GM21360 (cell line): ENCODE measurements around the gene P2RY13.
A peak's percentile ranks its signal among the peaks of the same experiment; 100 is the strongest.

Experiments used
- ATAC-seq: cut with Tn5 transposase; IDR thresholded peaks from one replicate; pipeline ENCODE4 v1.9.1; 2021; ENCODE audit warnings: mild to moderate bottlenecking, moderate library complexity; ENCODE audit not compliant: unreplicated experiment

Gene P2RY13

GRCh38 chr3:151329363-151329762 is at the start of gene P2RY13:
Gene P2RY13 (minus strand): TSS chr3:151329549. CDS start chr3:151329528, 21 bp downstream.
- no peak for ATAC-seq

- peak; percentile 42 for ATAC-seq
Observed at GRCh38 chr3:151377768-151378385, 48.5 kb upstream of the P2RY13 start.

- no peak for ATAC-seq
Observed at GRCh38 chr3:151372063-151372820, 42.9 kb upstream of the P2RY13 start.

- ATAC-seq, result no peak
Observed at GRCh38 chr3:151371526-151371925, 42.2 kb upstream of the P2RY13 start.

GRCh38 chr3:151367448-151367847 is 38.1 kb upstream of the P2RY13 start:
- ATAC-seq, result no peak

- no peak for ATAC-seq
Observed at GRCh38 chr3:151366993-151367392, 37.6 kb upstream of the P2RY13 start.

GRCh38 chr3:151362751-151363174 is 33.4 kb upstream of the P2RY13 start:
- ATAC-seq, result no peak

- ATAC-seq, result no peak
Observed at GRCh38 chr3:151357463-151357850, 28.1 kb upstream of the P2RY13 start.

GRCh38 chr3:151356794-151357462 is 27.6 kb upstream of the P2RY13 start:
- no peak for ATAC-seq

- peak; percentile 44 for ATAC-seq
Observed at GRCh38 chr3:151351648-151352047, 22.3 kb upstream of the P2RY13 start.

GRCh38 chr3:151351219-151351618 is 21.9 kb upstream of the P2RY13 start:
- ATAC-seq, result peak; percentile 87

- ATAC-seq, result no peak
Observed at GRCh38 chr3:151350656-151351055, 21.3 kb upstream of the P2RY13 start.

- no peak for ATAC-seq
Observed at GRCh38 chr3:151347432-151347831, 18.1 kb upstream of the P2RY13 start.

- ATAC-seq, result no peak
Observed at GRCh38 chr3:151346292-151346691, 16.9 kb upstream of the P2RY13 start.

GRCh38 chr3:151345859-151346258 is 16.5 kb upstream of the P2RY13 start:
- ATAC-seq, result no peak

GRCh38 chr3:151331696-151332095 is 2.3 kb upstream of the P2RY13 start:
- no peak for ATAC-seq

GRCh38 chr3:151330899-151331298 is 1.6 kb upstream of the P2RY13 start:
- ATAC-seq, result no peak

GRCh38 chr3:151330379-151330778 is 1.0 kb upstream of the P2RY13 start:
- no peak for ATAC-seq

- ATAC-seq, result peak; percentile 57
Observed at GRCh38 chr3:151328298-151328995, 902 bp downstream of the P2RY13 start.

GRCh38 chr3:151327571-151328198 is 1.7 kb downstream of the P2RY13 start:
- ATAC-seq, result no peak

- no peak for ATAC-seq
Observed at GRCh38 chr3:151322511-151322910, 6.8 kb downstream of the P2RY13 start.
